GM12801 (cell line): ENCODE results near the gene DNAJB13.

Experiments
- TF ChIP-seq, protein P1 (sequence below): IDR thresholded peaks from one replicate; pipeline ENCODE4 v1.5.1; 2011; ENCODE audit warnings: control low read depth; ENCODE audit not compliant: insufficient read length; ENCODE audit errors: extremely low read depth

Gene DNAJB13

DNA sequence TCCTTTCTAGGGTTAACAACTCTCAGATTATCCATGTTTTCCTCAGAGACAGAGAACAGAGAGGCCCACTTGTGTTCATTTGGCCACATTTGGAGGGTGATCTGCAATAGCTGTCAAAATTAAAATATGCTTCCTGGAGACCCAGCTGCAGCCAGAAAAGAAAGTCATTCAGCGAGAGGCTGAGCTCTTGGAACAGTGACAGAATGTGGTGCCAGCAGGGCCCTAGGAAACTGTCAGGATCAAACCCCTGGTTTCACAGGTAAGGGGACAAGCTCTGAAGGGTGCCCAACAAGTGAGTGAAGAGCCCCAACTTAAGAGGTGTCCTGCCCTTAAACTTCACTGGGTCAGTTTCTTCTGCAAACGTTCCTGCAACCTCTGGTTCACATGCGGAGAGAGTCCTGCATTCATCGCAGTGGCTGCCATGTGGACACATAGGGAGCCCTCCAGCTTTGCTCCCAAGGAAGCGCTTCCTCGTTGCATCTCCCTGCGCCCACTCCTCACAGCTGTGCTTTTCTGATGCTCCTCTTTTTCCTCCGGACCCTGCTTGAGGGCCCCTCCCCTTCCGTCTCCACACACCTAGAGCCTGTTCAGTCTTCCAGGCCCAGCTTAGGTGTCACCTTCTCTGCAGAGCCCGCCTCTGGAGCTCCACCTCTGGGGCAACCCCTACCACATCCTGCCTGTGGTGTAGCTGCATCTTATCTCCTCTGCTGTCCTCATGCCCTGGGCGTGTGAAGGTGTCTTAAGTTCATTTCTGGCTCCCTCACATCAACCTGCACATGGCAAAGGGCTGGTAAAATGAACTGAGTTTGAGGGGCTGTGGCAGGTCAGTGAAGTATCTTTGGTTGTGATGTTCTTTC is 54.2 kb downstream of the DNAJB13 start:
- TF ChIP-seq, protein P1, sequence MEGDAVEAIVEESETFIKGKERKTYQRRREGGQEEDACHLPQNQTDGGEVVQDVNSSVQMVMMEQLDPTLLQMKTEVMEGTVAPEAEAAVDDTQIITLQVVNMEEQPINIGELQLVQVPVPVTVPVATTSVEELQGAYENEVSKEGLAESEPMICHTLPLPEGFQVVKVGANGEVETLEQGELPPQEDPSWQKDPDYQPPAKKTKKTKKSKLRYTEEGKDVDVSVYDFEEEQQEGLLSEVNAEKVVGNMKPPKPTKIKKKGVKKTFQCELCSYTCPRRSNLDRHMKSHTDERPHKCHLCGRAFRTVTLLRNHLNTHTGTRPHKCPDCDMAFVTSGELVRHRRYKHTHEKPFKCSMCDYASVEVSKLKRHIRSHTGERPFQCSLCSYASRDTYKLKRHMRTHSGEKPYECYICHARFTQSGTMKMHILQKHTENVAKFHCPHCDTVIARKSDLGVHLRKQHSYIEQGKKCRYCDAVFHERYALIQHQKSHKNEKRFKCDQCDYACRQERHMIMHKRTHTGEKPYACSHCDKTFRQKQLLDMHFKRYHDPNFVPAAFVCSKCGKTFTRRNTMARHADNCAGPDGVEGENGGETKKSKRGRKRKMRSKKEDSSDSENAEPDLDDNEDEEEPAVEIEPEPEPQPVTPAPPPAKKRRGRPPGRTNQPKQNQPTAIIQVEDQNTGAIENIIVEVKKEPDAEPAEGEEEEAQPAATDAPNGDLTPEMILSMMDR = no peak

DNA sequence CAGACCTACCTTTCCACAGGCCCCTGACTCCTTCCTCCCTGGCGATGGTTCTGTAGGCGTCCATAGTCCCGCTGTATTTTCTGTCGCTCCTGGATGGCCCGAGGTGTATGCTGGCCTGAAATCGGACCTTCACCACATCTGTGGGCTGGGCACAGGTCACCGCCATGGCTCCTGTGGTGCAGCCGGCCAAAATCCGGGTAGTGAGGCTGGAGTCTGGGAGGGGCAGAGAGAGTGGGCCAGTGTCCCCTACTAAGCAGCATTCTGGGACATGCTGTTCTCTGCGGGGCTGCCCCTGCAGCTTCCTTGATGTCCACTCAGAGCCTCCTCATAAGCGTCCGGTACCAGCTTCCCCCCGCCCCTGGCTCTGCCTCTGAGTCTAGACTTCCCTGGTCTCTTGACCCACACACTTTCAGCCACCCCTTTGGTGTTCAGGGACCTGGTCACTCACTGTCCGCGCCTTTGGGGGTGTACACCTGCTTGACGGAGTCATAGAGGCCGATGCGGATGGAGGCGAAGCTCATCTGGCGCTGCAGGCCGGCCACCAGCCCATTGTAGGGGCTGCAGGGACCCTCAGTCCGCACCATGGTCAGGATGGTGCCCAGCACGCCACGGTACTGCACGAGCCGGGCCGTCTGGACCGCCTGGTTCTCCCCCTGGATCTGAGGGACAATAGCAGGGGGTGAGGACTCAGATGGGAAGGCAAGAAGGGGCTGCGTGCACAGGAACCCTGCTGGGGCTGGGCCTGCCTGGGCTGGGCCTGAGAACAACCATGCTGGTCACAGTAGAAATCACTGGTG is 55.1 kb downstream of the DNAJB13 start:
- TF ChIP-seq, protein P1 = no peak

GRCh38 chr11:74006743-74007304 is 56.0 kb downstream of the DNAJB13 start:
- TF ChIP-seq, protein P1 = no peak

GRCh38 chr11:74007691-74008372 is 57.0 kb downstream of the DNAJB13 start:
- TF ChIP-seq, protein P1 = no peak

- TF ChIP-seq, protein P1 = no peak
Measured at GRCh38 chr11:74008373-74009229, 57.8 kb downstream of the DNAJB13 start, which contains the start of gene UCP3. TSS of gene UCP3 (minus strand) at chr11:74009085. CDS start at chr11:74007042, 2,043 bp downstream.

DNA sequence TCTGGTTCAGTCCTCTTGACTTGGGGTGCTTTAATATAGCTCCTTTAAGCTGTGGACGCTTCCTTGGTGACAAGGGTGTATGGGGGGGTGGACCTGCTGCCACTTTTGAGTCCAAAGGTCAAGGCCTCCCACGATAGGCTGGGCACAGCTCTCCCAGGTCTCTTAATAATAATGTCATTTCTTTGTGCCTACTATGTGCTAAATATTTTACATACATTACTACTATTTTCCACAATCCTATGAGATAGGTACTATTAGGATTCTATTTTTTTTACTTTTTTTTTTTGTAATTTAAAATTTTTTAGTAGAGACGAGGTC is 58.4 kb downstream of the DNAJB13 start:
- TF ChIP-seq, protein P1 = no peak
